Activated CD4-positive, alpha-beta T cell treated with anti-CD3 and anti-CD28 coated beads, Interleukin-2, amount 50 U/mL, for 16 hours (primary cell): ENCODE results near the gene HP.
"Not testable (repeated sequence)": the region's sequence is repeated elsewhere in the genome, so short reads cannot be mapped to it uniquely, and the experiment has no call there.

Experiments used
- DNase-seq: peaks from one replicate; pipeline ENCODE4 v3.0.0-alpha.2; 2020

Gene HP, protein sequence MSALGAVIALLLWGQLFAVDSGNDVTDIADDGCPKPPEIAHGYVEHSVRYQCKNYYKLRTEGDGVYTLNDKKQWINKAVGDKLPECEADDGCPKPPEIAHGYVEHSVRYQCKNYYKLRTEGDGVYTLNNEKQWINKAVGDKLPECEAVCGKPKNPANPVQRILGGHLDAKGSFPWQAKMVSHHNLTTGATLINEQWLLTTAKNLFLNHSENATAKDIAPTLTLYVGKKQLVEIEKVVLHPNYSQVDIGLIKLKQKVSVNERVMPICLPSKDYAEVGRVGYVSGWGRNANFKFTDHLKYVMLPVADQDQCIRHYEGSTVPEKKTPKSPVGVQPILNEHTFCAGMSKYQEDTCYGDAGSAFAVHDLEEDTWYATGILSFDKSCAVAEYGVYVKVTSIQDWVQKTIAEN

DNA sequence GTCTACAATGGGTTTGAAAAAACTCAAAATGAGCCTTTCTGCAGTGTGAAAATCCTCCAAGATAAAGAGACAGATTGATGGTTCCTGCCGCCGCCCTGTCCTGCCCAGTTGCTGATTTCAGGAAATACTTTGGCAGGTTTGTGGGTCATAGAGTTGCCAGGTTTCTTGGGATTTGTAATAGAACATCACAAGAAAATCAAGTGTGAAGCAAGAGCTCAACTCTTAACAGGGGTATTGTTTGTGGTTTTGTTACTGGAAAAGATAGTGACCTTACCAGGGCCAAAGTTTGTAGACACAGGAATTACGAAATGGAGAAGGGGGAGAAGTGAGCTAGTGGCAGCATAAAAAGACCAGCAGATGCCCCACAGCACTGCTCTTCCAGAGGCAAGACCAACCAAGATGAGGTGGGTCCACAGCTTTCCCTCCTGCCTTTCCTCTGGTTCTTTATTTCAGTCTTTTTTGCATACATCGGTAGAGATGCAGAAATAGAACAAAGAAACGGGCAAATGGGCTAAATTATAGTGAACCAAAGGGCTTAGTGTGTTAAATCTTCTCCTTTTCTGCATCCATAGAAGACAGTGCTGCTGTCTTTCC lies at the start of gene HP:
Gene HP (plus strand): TSS at position 252 of the 594 bp plus-strand sequence. CDS start 148 bp downstream, at position 400.
- not testable (repeated sequence) for DNase-seq

DNA sequence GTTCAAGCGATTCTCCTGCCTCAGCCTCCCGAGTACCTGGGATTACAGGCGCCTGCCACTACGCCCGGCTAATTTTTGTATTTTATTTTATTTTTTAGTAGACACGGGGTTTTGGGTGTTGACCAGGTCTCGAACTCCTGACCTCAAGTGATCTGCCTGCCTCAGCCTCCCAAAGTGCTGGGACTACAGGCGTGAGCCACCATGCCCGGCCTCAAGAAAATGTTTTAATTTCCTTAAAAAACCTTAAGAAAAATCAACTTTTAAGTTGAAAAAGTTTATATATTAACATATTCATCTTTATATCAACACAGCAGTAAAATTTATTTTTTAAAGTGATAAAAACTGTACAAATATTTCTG lies 46.3 kb upstream of the HP start:
- DNase-seq: not testable (repeated sequence)

DNA sequence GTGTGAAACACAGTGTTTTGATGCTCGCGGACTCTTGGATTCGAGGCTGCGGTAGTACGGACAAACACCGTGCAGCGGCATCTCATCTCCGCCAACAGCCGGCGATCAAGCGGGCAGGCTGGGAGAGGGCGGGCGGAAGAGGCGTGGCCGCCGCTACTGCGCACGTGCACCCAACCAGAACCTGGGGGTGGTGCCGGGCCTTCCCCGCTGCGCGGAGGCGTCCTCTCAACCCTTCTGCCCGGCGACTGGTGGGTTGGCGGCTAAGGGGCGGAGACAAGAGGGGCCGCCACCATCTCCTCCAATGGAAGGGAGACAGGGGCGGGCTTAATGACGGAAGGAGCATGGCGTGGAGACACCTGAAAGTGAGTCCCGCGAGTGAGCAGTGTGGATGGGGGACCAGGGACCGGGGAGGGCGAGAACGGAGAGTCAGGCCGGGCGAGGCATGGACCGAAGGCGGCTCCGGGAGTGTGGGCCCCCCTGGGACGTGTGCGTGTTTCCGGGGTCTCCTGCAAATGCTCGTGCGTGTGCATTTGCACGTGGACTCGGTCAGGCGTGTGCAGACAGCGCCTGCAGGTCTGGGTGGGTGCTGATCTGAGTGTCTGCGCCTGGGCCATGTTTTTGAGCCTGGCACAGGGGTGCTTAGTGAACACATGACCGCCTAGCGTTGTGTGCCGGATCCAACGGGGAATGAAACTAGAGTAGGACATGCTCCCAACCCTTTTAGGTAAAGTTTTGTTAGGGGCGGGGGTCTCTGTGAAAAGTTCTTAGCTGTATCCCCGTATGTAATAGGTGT lies 45.7 kb upstream of the HP start, which contains the start of gene DHODH:
Gene DHODH (plus strand): TSS at position 321 of the 793 bp plus-strand sequence. CDS start 21 bp downstream, at position 342.
- peak; percentile 99 for DNase-seq

DNA sequence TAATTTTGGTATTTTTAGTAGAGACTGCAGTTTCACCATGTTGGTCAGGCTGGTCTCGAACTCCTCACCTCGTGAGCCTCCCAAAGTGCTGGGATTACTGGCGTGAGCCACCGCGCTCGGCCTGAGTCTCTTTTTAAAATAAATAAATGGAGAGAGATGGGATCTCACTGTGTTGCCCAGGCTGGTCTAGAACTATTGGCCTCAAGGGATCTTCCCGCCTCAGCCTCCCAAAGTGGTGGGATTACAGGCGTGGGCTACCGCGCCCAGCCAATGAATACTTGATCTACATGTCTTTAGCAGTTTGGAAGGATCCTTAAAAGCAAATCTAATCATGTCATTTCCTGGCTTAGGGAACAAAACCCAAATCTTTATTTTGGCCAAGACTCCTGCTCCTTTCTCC lies 44.5 kb upstream of the HP start:
- no peak for DNase-seq

DNA sequence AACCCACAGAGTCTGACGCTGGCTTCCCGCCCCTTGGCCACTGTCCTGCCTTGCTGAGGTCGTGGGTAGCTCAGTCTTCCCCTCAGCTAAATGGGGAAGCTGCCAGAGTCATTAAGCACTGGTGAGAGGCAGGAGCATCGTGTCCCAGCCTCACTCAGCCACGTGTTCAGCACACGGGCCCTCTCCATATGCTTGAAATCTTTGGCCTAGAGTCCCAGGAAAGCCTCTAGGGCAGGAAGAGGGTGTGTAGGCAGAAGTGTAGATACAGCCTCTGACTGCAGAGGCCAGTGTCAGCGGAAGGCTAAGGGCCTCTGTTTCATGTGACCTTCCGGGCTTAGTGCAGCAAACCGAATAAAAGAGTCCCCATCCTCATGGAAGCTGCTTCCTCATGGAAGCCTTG lies 41.7 kb upstream of the HP start:
- DNase-seq: no peak

DNA sequence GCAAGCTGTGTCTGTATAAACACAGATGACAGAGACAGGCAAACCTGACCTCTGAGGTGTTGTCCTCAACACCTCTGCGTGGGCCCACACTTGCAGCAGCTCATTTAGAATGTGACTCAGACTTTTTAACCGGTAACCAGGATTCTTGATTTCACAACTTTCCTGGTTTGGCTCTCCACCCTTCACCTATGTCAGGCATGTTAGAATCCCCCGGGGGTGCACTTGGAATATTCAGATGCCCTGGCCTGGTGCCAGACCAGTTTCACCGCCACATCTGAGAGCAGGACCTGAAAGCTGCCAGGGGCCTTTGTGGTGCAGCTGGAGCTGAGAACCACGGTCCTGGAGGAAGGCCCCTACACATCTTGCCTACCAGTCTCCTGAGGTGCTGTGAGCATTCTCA lies 40.9 kb upstream of the HP start:
- DNase-seq: peak; percentile 20

DNA sequence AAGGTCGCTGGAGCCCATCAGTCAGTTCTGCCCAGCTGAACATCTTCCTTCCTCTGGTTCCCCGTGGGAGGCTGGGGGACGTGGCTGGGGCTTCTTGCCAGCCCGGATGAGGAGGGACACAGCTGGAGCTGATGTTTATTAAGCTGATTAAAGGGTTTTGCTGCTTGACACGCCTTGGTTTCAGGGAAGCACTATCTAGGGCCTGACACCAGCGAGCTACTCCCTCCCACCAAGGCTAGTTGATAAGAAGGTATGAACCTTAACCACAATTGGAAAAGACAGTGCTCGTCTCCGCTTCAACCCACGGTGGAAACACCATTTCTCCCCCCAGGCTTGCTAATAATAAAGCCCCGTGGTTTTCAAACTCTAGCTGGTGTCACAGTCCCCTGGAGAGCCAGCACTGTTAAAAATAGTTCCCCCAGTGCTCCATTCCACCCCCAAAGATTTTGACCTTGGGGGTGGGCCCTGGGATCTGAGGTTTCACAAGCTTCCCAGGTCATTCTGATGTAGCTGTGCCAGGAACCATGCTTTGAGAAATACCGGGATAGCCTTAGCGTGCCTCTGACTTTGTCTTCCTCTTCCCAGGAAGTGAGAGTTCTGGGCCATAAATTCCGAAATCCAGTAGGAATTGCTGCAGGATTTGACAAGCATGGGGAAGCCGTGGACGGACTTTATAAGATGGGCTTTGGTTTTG lies 40.3 kb upstream of the HP start:
- DNase-seq: no peak

DNA sequence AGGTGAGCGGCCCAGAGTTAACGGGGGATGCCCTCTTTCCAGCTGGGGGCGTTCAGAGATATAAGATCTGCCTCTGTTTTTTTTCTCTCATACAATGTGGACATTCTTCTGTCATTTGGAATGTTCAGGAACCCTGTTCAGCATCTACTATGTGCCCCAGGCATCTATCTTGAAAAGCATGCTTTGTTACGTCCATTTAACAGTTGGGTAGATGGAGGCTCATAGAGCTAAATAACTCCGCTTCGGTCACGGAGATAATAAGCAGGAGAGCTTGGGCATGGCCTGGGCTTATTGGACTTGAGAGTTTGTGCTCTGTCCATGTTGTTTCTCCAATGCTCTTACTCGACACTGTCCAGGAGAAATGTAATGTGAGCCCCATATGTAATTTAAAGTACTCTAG lies 39.6 kb upstream of the HP start:
- DNase-seq: no peak

DNA sequence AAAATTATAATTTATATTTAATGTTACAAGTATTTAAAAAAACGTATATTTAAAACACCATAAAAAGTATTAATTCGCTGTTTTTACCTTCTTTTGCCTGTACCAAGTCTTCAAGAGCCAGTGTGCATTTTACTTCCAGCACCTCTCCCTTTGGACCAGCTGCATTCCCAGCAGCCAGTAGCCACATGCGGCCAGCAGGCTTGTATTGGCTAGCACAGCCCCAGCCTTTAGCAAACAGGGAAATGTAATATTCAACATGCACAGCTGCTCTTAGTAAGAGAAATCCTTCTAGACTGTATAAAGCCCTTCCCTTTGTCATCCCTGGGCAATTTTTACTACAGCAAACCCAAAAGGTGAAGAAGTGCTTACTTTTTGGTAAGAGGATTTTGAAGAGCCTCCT lies 39.2 kb upstream of the HP start:
- no peak for DNase-seq

DNA sequence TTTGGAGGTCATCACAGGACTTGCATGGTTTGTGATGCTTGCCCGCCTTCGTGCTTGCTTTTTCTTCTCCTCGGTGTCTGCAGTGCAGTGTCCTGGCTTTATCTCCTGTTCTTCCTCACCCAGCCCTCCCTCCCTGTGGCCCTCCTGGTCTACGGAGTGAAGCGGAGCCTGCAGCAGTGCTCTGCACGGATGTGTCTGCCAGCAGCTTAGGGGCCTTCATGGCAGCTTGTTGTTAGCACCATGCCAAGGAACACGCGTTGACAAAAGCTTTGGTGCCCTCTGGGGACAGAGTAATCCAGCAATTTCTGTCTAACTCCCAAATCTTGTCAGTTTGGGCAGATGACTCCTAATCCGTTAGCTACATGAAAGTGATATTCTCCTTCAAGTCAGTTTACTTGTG lies 35.8 kb upstream of the HP start:
- no peak for DNase-seq

DNA sequence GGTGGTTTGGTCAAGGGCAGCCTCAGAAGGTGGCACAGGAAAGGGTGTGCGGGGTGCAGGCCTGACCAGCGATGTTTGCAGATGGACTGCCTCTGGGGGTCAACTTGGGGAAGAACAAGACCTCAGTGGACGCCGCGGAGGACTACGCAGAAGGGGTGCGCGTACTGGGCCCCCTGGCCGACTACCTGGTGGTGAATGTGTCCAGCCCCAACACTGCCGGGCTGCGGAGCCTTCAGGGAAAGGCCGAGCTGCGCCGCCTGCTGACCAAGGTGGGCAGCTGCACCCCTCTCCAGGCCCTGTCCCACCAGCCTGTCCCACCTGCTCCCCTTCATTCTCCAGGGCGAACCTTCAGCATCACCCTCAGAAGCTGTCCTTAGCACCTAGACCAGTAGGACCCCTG lies 33.3 kb upstream of the HP start:
- no peak for DNase-seq

DNA sequence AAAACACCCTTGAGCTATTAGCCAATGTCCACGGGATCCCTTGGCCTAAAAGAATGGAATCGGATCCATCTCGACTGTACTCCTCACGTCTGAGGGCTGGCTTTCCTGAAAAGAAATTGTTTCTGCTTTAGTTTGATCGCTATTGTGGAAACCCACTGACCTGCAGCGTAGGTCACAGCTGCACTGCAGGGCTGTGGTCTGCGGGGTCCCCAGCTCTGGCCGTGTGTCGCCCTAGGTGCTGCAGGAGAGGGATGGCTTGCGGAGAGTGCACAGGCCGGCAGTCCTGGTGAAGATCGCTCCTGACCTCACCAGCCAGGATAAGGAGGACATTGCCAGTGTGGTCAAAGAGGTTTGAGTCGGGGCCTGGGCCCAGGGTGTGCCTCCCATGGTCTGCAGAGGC lies 32.2 kb upstream of the HP start:
- DNase-seq: no peak

DNA sequence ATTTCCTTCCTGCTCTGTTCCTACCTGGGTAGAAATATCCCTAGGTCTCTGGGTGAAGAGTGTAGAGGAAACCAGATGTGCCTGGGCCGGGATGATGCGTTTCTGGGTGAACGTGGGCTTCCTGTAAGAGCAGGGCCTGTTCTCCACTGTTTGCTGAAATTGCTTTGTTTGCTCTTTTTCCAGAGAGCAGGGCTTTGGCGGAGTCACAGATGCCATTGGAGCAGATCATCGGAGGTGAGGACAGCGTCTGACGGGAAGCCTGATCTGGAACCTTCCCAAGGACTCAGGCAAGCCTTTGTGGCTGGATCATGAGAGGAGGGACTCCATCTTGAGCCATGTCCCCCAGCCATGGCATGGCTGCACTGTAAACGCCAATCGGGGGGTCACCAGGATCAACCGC lies 30.3 kb upstream of the HP start:
- no peak for DNase-seq

DNA sequence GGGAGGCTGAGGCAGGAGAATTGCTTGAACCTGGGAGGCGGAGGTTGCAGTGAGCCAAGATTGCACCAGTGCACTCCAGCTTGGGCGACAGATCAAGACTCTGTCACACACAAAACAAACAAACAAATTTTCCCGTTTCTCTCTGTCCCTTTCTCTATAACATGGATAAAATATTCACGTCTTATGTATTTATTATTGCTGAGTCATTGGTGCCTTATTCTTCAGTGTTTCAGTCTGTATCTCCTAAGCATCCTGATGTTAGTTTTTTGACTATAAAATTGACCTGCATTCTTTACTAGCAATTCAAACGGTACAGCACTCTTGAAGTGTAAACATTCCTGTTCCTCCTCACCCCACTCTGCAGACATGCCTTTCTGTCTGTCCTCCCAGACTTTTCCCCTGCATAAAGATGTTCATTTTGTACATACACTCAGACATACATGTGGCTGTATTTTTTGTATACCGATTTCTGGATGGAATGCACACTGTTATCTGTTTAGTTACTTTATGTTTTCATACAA lies 29.4 kb upstream of the HP start:
- no peak for DNase-seq

DNA sequence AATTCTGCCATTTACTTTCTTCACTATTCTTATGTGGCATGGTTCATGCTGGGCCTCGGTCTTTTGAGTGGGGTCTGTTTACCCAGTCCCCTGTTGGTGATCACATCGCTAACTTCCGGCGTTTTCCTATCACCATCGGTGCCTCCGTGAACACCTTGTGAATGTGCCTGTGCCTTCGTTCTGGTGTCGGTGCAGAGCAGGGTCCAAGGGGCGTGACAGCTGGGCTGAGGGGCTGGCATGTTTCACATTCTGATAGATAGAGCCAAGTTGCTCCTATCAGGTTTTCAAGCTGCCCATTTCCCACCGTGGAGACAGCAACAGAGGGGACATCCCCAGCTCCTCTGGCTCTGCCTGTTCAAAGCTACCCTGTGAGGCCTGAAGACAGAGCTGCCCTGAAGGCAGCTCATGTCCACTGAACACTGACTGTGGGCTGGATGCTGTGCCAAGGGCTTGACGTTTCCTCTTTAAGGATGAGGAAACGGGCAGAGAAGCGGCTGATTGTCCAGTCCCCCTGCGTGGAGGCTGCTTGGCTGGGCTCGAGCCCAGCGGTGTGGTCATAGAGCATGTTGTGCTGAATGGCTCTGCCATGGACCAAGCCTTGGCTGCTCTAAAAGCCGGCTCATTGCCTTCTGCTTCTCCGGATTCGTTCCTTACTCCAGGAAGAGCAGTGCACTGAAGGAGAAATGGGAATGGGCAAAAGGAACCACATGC lies 28.7 kb upstream of the HP start:
- DNase-seq: no peak

DNA sequence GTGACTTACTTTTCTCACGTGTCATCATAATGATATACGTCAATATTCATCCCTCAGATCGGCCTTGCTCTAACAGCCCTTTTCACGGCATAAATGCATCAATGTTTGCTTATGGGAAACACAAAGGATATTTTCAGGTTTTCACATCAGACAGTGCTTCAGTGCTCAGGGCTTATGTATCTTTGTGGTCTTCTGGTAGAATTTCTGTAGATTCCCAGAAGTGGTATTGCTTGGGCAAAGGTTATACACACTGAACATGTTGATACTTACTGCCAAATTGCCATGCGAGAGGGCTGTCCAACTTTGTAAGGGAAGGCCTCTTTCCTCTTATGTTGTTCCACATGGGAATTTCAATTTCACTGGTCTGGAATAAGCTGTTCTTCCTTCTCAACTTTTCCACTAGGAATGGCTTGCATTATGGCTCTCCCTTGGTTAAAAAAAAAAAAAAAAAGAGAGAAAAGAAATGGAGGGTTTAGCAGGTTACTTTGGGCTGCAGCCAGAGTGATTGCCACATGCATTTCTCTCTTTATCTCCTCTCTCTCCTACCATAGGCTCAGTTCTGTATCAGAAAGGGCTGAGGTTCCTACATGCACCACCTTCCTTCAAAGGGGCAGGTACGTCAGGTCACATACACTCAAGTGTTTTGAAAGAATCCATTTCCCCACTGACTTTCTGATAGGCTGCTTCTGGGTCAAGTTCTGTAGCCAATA lies 26.5 kb upstream of the HP start:
- DNase-seq: no peak

DNA sequence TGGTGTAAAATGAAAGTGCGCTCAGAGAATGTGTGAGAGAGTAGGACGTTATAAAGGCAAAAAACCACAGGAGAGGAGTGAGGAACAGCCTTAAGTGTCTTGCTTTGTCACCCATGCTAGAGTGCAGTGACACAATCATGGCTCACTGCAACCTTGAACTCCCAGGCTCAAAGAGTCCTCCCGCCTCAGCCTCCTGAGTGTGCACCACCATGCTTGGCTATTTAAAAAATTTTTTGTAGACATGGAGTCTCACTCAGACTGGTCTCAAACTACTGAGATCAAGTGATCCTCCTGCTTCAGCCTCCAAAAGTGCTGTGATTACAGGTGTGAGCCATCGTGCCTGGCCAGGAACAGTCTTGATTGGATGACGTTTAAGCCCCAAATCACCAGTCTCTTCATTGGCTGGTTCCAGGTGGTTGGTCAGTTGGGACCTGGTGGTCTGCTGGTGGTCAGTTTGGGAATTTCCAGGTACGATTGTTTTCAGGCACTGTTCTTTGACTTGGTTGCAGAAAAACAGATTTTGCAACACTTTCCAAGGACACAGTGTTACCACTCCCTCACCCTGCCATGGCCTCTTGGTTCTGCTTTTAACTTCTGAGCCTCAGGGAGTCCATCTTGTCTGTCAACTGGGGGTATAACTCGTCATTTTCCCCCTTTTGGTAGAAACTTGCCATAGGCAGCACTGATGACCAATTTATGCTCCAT lies 24.6 kb upstream of the HP start:
- no peak for DNase-seq

DNA sequence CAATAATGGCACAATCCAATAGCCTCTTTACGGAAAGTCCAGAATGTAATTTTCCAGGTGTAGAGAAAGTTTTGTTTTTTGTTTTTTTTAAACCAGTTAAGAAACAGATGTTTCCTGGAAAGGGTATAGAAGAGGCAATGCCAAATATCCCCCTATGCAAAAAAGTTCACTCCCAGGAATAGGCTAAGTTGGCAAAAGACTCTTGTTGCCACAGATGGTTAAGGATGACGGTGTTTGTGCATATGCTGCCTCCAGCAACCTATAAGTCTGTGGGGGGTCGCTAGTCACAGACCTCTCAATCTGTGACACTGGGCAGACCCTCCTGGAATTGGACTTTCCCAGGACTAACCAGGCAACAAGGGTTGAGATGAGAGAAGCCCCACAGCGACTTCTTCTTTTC lies 20.9 kb upstream of the HP start:
- DNase-seq: no peak

DNA sequence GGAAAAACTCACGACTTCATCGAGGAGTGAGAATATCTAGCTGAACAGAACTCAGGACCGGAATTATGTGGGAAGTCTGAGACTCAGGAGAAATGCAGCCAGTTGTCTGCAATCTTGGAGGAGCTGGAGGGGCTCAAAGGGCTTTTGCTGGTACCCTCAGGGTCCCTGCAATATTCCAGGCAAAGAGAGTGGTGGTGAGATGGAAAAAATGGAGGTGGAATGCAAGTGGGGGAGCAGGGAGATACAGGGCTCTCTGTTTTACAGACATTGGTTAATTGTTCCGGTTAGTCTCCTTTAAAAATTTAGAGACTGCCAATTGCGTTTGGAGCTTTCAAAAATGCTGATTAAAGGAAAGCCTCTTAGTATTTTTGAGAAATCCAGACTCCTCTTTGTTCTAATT lies 18.2 kb upstream of the HP start:
- no peak for DNase-seq

DNA sequence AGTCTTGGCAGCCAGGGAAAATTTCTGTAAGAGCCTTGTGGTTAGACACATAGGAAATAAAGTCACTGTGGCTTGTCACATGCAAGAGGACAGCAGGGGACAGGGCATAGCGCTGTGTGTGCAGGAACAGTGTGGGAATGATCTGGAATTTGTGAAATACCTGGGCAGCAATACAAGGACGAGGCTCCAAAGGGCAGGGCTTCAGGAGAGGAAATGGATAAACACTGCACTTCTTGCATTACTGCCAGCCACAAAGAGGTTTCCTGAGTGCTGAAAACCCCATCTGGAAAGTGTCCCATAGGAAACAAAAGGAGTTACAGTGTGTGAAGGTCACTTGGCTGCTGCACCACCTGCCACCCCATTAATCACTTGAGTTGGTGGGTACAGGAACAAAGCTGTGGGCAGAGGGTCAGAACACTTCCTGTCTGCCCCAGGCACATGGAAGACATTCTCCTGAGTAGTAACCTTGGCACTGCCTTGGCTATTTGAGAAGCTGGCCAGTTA lies 12.1 kb upstream of the HP start:
- DNase-seq: no peak

DNA sequence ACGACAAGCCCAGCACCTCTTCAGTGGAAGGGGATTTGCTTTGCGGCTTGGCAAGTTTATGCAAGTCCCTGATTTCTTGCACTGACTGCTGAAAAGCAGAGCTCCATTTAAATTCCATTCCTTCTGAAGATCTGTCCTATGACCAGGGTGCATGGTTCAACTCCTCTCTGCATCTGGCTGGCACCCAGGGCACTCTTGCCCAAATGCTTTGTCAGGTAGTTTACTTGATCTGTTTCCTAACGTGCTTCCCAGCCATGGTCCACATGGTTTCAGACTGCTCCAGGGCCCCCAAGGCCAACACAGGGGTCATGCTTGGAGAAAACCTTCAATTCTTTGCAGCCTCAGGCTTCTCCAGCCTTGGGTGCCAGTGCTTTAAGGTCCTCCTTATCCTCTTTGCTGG lies 11.2 kb upstream of the HP start:
- DNase-seq: no peak
